ENCODE data around the gene RNF144A. TPM values are rescaled to one million over a fixed set of nuclear protein-coding genes. Genes with fewer than 3 reads are reported as not detected.

Gene RNF144A
- total RNA-seq, 1 donor from 2014 or later: 5.5 TPM

GRCh38 chr2:7025082-7025481 is 107.9 kb downstream of the RNF144A start:
- ATAC-seq: no peak

GRCh38 chr2:7026742-7027141 is 109.5 kb downstream of the RNF144A start:
- no peak for ATAC-seq

- no peak for ATAC-seq
These were observed 110.2 kb downstream of the RNF144A start for GRCh38 chr2:7027411-7027810.

- no peak for ATAC-seq
These were observed 110.9 kb downstream of the RNF144A start for GRCh38 chr2:7027956-7028655.

GRCh38 chr2:7028846-7029245 is 111.6 kb downstream of the RNF144A start:
- no peak for ATAC-seq

- ATAC-seq: no peak
These were observed 112.3 kb downstream of the RNF144A start for GRCh38 chr2:7029291-7030059.

GRCh38 chr2:7030810-7031209 is 113.6 kb downstream of the RNF144A start:
- ATAC-seq: no peak

- peak; percentile 95 for ATAC-seq
These were observed 114.5 kb downstream of the RNF144A start for GRCh38 chr2:7031547-7032245.

GRCh38 chr2:7032371-7032770 is 115.2 kb downstream of the RNF144A start:
- no peak for ATAC-seq

GRCh38 chr2:7033136-7033960 is 116.1 kb downstream of the RNF144A start:
- no peak for ATAC-seq

- no peak for ATAC-seq
These were observed 117.1 kb downstream of the RNF144A start for GRCh38 chr2:7034303-7034702.

GRCh38 chr2:7035884-7036283 is 118.7 kb downstream of the RNF144A start:
- no peak for ATAC-seq

GRCh38 chr2:7037340-7038333 is 120.4 kb downstream of the RNF144A start:
- peak; percentile 81 for ATAC-seq

GRCh38 chr2:7040547-7040946 is 123.3 kb downstream of the RNF144A start:
- ATAC-seq: no peak

- ATAC-seq: no peak
These were observed 124.2 kb downstream of the RNF144A start for GRCh38 chr2:7041421-7041820.

GRCh38 chr2:7043690-7044089 is 126.5 kb downstream of the RNF144A start:
- no peak for ATAC-seq

- ATAC-seq: peak; percentile 80
These were observed 127.3 kb downstream of the RNF144A start for GRCh38 chr2:7044253-7045250.

- ATAC-seq: no peak
These were observed 128.7 kb downstream of the RNF144A start for GRCh38 chr2:7045601-7046590.

GRCh38 chr2:7047661-7048060 is 130.4 kb downstream of the RNF144A start:
- ATAC-seq: no peak

Measured in esophagus mucosa (tissue), 1 donor.